Measurements from ENCODE around the gene ARFGAP1. TPM values are rescaled to one million over a fixed set of nuclear protein-coding genes. Genes with fewer than 3 reads are reported as not detected.

Gene ARFGAP1
- total RNA-seq, 5 donors from 2014 or later (not counting 1 experiment from before 2014, with no cell fraction given), result 109 to 129 (median 122) TPM

- WGBS (ENCODE audit: insufficient coverage), result 87% methylated on average over 18 of the region's 18 CpGs
- Mint-ChIP-seq H3K27me3 (peaks cover 4 to 7% of the 10 kb centered on the region in 2 donors), H3K4me1 (peaks cover 0 to 5% (median 2%) of the 10 kb centered on the region in 3 donors), H3K4me3 (no peak overlapping the region), H3K27ac (peak overlapping the region in 1 of 2 donors; percentile 39), H3K9me3 (peaks cover 6 to 9% (median 7%) of the 10 kb centered on the region in 3 donors), H3K36me3 (no peaks in the 10 kb centered on the region)
- no peak for DNase-seq
- H3K4me3 ChIP-seq (ENCODE audit: control insufficient read depth in 1 of 2, extremely low read depth in 1 of 2, low read length in 1 of 2), result no peak overlapping the region
- no peaks in the 10 kb centered on the region for H3K36me3 ChIP-seq (ENCODE audit: control insufficient read depth in 2 of 2, extremely low read depth in 1 of 2, insufficient read depth in 1 of 2, low read length in 1 of 2)
- ChIA-PET POLR2A (no interaction called here), CTCF (no interaction called here)
- peaks cover 0 to 29% of the 10 kb centered on the region in 2 experiments for H3K27me3 ChIP-seq (replicated peaks in 1 of 2; ENCODE audit: control insufficient read depth in 2 of 2, extremely low read depth in 1 of 2, insufficient read depth in 2 of 2, low read length in 1 of 2)
- H3K9me3 ChIP-seq, result no peaks in the 10 kb centered on the region
- no peak for ATAC-seq (replicated peaks in 1 of 4)
- no peak overlapping the region for H3K27ac ChIP-seq (ENCODE audit: low read length)
- H3K4me1 ChIP-seq (ENCODE audit: control insufficient read depth in 1 of 2, extremely low read depth in 1 of 2, insufficient read depth in 2 of 2, low read length in 2 of 2), result peaks cover 0 to 20% of the 10 kb centered on the region in 2 experiments
Measured at GRCh38 chr20:63329331-63330083, 56.9 kb downstream of the ARFGAP1 start.

GRCh38 chr20:63330084-63330760, 57.6 kb downstream of the ARFGAP1 start:
- Mint-ChIP-seq H3K27me3 (peaks cover 7 to 8% of the 10 kb centered on the region in 2 donors), H3K4me1 (peaks cover 0 to 5% (median 2%) of the 10 kb centered on the region in 3 donors), H3K36me3 (no peaks in the 10 kb centered on the region), H3K27ac (peak overlapping the region in 1 of 2 donors; percentile 28), H3K4me3 (no peak overlapping the region), H3K9me3 (peaks cover 6 to 9% (median 7%) of the 10 kb centered on the region in 3 donors)
- DNase-seq (no peak), ATAC-seq (replicated peaks in 1 of 4) (no peak)
- 85% methylated on average over 14 of the region's 20 CpGs for WGBS (ENCODE audit: insufficient coverage)
- Histone ChIP-seq H3K36me3 (ENCODE audit: control insufficient read depth in 2 of 2, extremely low read depth in 1 of 2, insufficient read depth in 1 of 2, low read length in 1 of 2) (no peaks in the 10 kb centered on the region), H3K9me3 (no peaks in the 10 kb centered on the region), H3K4me1 (ENCODE audit: control insufficient read depth in 1 of 2, extremely low read depth in 1 of 2, insufficient read depth in 2 of 2, low read length in 2 of 2) (peaks cover 0 to 18% of the 10 kb centered on the region in 2 experiments), H3K4me3 (ENCODE audit: control insufficient read depth in 1 of 2, extremely low read depth in 1 of 2, low read length in 1 of 2) (no peak overlapping the region), H3K27me3 (replicated peaks in 1 of 2; ENCODE audit: control insufficient read depth in 2 of 2, extremely low read depth in 1 of 2, insufficient read depth in 2 of 2, low read length in 1 of 2) (peaks cover 0 to 31% of the 10 kb centered on the region in 2 experiments), H3K27ac (ENCODE audit: low read length) (no peak overlapping the region)
- POLR2A ChIA-PET, result interaction anchor here in 1 of 2 donors (0.6 kb wide), 1 partner anchor 250 kb away, joined by 3 read pairs; no protein-coding TSS in a partner anchor
- CTCF ChIA-PET, result no interaction called here

GRCh38 chr20:63330940-63331339, 58.3 kb downstream of the ARFGAP1 start:
- 79% methylated on average over 12 of the region's 13 CpGs for WGBS (ENCODE audit: insufficient coverage)
- H3K4me1 ChIP-seq (ENCODE audit: control insufficient read depth in 1 of 2, extremely low read depth in 1 of 2, insufficient read depth in 2 of 2, low read length in 2 of 2), result peaks cover 0 to 10% of the 10 kb centered on the region in 2 experiments
- DNase-seq, result no peak
- H3K4me1 Mint-ChIP-seq, result peaks cover 0 to 5% (median 2%) of the 10 kb centered on the region in 3 donors
- no peak overlapping the region for H3K27ac ChIP-seq (ENCODE audit: low read length)
- ATAC-seq (replicated peaks in 1 of 4), result no peak
- H3K27me3 Mint-ChIP-seq, result peaks cover 13 to 14% of the 10 kb centered on the region in 2 donors
- H3K27ac Mint-ChIP-seq, result no peak overlapping the region
- no peaks in the 10 kb centered on the region for H3K9me3 ChIP-seq
- POLR2A ChIA-PET, result interaction anchor here in 1 of 2 donors (0.6 kb wide), 1 partner anchor 251 kb away, joined by 3 read pairs; no protein-coding TSS in a partner anchor
- peaks cover 6 to 9% (median 7%) of the 10 kb centered on the region in 3 donors for H3K9me3 Mint-ChIP-seq
- H3K4me3 ChIP-seq (ENCODE audit: control insufficient read depth in 1 of 2, extremely low read depth in 1 of 2, low read length in 1 of 2), result no peak overlapping the region
- CTCF ChIA-PET, result no interaction called here
- no peaks in the 10 kb centered on the region for H3K36me3 Mint-ChIP-seq
- H3K36me3 ChIP-seq (ENCODE audit: control insufficient read depth in 2 of 2, extremely low read depth in 1 of 2, insufficient read depth in 1 of 2, low read length in 1 of 2), result no peaks in the 10 kb centered on the region
- H3K27me3 ChIP-seq (replicated peaks in 1 of 2; ENCODE audit: control insufficient read depth in 2 of 2, extremely low read depth in 1 of 2, insufficient read depth in 2 of 2, low read length in 1 of 2), result peaks cover 0 to 37% of the 10 kb centered on the region in 2 experiments
- no peak overlapping the region for H3K4me3 Mint-ChIP-seq

- Mint-ChIP-seq H3K36me3 (no peaks in the 10 kb centered on the region), H3K27ac (no peak overlapping the region), H3K9me3 (peaks cover 6 to 9% (median 7%) of the 10 kb centered on the region in 3 donors), H3K4me1 (peaks cover 0 to 3% (median 1%) of the 10 kb centered on the region in 3 donors), H3K27me3 (peaks cover 14 to 19% of the 10 kb centered on the region in 2 donors), H3K4me3 (no peak overlapping the region)
- Histone ChIP-seq H3K27ac (ENCODE audit: low read length) (no peak overlapping the region), H3K4me3 (ENCODE audit: control insufficient read depth in 1 of 2, extremely low read depth in 1 of 2, low read length in 1 of 2) (no peak overlapping the region), H3K36me3 (ENCODE audit: control insufficient read depth in 2 of 2, extremely low read depth in 1 of 2, insufficient read depth in 1 of 2, low read length in 1 of 2) (no peaks in the 10 kb centered on the region), H3K27me3 (replicated peaks in 1 of 2; ENCODE audit: control insufficient read depth in 2 of 2, extremely low read depth in 1 of 2, insufficient read depth in 2 of 2, low read length in 1 of 2) (peaks cover 0 to 38% of the 10 kb centered on the region in 2 experiments), H3K9me3 (no peaks in the 10 kb centered on the region), H3K4me1 (ENCODE audit: control insufficient read depth in 1 of 2, extremely low read depth in 1 of 2, insufficient read depth in 2 of 2, low read length in 2 of 2) (peaks cover 0 to 1% of the 10 kb centered on the region in 2 experiments)
- DNase-seq (no peak), ATAC-seq (replicated peaks in 1 of 4) (no peak)
- WGBS (ENCODE audit: insufficient coverage), result 93% methylated on average over 6 of the region's 8 CpGs
- CTCF ChIA-PET, result no interaction called here
- POLR2A ChIA-PET, result no interaction called here
Measured at GRCh38 chr20:63331741-63332400, 59.3 kb downstream of the ARFGAP1 start.

- Mint-ChIP-seq H3K4me3 (no peak overlapping the region), H3K27me3 (peaks cover 20 to 25% of the 10 kb centered on the region in 2 donors), H3K36me3 (no peaks in the 10 kb centered on the region), H3K27ac (no peak overlapping the region), H3K4me1 (no peaks in the 10 kb centered on the region), H3K9me3 (peaks cover 6 to 9% (median 7%) of the 10 kb centered on the region in 3 donors)
- CTCF ChIA-PET, result no interaction called here
- POLR2A ChIA-PET, result no interaction called here
- ATAC-seq (replicated peaks in 1 of 4) (no peak), DNase-seq (no peak)
- 85% methylated on average over 20 of the region's 22 CpGs for WGBS (ENCODE audit: insufficient coverage)
- H3K27me3 ChIP-seq (replicated peaks in 1 of 2; ENCODE audit: control insufficient read depth in 2 of 2, extremely low read depth in 1 of 2, insufficient read depth in 2 of 2, low read length in 1 of 2), result peaks cover 0 to 38% of the 10 kb centered on the region in 2 experiments
- no peaks in the 10 kb centered on the region for H3K9me3 ChIP-seq
- no peaks in the 10 kb centered on the region for H3K4me1 ChIP-seq (ENCODE audit: control insufficient read depth in 1 of 2, extremely low read depth in 1 of 2, insufficient read depth in 2 of 2, low read length in 2 of 2)
- H3K36me3 ChIP-seq (ENCODE audit: control insufficient read depth in 2 of 2, extremely low read depth in 1 of 2, insufficient read depth in 1 of 2, low read length in 1 of 2), result no peaks in the 10 kb centered on the region
- H3K4me3 ChIP-seq (ENCODE audit: control insufficient read depth in 1 of 2, extremely low read depth in 1 of 2, low read length in 1 of 2), result no peak overlapping the region
- no peak overlapping the region for H3K27ac ChIP-seq (ENCODE audit: low read length)
Measured at GRCh38 chr20:63332488-63333240, 60.1 kb downstream of the ARFGAP1 start.

All from T-cell (primary cell).